Activated T-cell treated with anti-CD3 and anti-CD28 coated beads for 24 hours (primary cell): ENCODE data around the gene GDPD4.

Experiments used
- DNase-seq: peaks from one replicate; pipeline ENCODE4 v3.0.0-alpha.2; 2020; ENCODE audit warnings: low read depth

Gene GDPD4

GRCh38 chr11:77294040-77294439 lies 7.4 kb downstream of the GDPD4 start:
- DNase-seq = no peak

- DNase-seq = no peak
These were observed 11.7 kb downstream of the GDPD4 start for GRCh38 chr11:77289737-77290136.

- no peak for DNase-seq
These were observed 13.7 kb downstream of the GDPD4 start for GRCh38 chr11:77287615-77288273.

DNA sequence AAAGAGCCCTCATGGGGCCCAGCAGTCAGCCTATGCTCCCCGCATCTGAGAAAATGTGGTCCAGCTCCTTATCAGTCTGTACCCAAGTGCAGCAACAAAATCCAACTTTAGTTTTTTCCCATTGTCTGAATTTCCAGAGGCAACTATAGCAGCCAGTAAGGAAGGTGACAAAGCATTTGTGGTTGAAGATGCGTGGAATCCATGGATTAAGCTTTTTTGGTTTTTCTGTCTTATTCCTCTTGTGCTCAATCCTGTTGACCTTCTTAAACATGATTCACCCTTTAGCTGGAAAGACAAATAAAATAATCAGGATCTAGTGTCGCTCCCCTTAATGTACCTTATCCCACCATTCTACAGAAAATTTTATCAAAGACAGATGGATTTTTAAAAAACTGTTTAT lies 14.3 kb downstream of the GDPD4 start:
- DNase-seq = no peak

- no peak for DNase-seq
These were observed 16.7 kb downstream of the GDPD4 start for GRCh38 chr11:77284476-77285468.

GRCh38 chr11:77283101-77283500 lies 18.4 kb downstream of the GDPD4 start:
- DNase-seq = no peak

DNA sequence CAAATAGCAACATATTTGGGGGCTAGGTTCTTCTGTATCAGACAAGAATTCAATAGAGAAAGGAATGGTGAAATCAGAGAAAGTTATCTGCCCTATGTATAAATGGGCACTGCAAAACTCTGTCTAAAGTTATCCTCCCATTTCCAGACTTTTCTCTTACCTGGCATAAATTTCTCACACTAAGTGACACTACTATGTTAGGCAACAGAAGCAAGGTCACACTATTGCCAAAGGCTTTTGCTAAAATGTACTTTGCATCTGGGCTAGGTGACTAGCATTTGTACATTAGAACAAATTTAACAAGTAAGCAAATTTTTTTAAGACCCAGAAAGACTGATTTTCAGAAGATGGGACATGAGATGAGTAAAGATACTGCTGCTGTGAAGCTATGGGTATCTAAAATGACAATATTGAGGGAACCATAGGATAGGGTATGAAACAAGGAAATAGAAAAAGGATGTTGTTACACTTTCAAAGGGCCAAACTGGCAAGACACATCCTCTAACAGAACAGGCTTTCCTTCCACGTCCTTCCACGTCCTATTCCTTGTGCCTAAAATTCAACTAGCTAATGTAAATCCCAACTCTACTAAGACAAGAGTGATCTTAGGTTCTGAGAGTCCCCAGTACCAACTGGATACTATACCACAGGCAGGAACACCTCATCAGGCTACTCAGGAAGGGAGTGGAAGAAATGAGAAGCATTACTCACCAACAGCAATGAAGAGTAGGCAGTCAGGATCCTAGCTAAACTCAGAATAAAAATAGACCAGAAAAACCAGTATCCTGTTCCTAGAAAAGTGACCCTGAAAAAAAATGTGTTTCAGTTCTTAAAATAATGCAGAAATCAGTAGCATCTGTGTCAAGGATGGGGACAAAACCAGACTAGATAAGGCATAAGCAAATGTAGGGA lies 22.6 kb downstream of the GDPD4 start:
- DNase-seq = no peak

DNA sequence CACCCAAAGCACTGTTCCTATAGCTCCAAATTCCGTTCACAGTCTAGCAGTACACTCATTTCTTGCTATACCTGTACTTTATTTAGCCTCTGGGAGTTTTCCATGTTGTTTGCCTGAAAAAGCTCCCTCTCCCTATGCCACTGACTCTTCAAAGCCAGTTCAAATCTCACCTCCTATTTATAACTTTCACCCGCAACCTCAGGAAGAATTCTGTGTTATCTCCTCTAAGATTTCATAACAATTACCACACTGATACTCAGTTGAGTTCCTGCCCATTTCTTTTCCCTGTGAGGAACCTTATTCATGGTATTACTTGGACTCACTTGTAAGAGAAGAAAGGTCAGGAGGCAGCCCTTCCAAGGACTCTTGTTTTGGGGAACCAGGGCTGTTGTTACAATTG lies 25.2 kb downstream of the GDPD4 start:
- no peak for DNase-seq

DNA sequence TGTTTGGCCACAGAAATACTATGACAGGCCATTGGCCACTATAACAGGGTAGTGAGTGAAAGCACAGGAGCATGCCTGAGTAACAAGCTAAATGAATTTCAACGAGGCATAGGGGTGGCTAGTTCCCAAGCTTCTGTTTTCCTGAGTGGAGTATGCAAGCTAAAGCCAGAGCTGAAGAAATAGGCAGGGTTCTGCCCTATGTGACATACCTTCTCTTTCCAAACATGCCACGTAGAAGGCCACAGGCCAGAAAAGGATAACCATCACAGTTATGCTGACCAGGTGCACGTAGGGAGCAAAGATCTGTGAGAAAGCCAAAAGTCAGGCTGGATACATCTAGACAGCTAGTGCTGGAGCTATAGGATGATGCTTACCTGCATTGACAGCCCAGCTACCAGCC lies 30.6 kb downstream of the GDPD4 start:
- DNase-seq = no peak

- no peak for DNase-seq
These were observed 31.9 kb downstream of the GDPD4 start for GRCh38 chr11:77269484-77270123.

GRCh38 chr11:77267962-77268361 lies 33.5 kb downstream of the GDPD4 start:
- no peak for DNase-seq

DNA sequence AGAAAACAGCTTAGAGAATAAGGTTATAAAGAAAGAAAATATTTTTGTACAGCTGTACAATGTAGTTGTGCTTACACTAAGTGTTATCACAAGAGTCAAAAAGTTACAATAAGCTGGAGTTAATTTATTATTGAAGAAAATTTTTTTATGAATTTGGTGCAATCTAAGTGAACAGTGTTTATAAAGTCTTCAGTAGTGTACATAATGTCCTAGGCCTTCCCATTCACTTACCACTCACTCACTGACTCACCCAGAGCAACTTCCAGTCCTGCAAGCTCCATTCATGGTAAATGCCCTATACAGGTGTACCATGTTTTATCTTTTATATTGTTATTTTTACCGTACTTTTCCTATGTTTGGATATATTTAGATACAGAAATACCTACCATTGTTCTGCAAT lies 34.7 kb downstream of the GDPD4 start:
- DNase-seq = no peak

GRCh38 chr11:77262803-77263202 lies 38.7 kb downstream of the GDPD4 start:
- DNase-seq = no peak

DNA sequence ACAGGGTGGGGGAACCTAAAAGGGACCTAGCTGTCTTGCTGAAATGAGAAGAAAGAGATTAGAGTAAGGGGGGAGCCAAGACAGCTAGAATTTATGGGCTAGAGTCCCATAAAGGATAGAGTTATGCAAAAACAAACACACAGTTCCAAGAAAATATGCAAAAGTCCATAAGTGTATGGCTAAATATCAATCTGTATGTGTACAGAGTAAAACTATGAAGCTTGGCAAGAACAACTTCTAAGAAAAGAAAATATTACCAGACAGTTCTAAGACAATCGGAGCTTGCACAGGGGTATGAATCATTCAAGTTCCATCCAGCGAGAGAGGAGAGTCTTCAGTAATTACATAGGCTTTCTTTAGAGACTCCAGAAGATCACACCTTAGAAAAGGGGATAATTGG lies 41.8 kb downstream of the GDPD4 start:
- no peak for DNase-seq

DNA sequence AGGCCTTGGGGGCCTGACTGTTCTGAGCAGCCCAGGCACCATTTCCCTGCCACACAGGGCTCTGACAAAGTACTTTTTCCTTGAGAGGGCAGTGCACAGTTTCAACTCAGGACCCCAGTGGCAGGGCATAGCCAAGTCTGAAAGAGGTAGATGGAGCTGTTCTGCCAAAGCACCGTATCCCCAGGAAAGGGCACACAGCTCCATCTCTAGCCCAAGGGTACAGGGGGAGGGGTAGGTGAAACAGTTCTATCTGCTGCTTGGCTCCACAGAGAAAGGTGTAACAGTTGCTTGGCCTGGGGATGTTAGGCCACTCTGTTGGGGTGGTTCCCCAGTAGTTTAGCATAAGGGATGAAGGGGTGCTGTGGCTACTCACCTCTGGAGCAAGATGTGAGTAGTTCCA lies 47.8 kb downstream of the GDPD4 start:
- no peak for DNase-seq

DNA sequence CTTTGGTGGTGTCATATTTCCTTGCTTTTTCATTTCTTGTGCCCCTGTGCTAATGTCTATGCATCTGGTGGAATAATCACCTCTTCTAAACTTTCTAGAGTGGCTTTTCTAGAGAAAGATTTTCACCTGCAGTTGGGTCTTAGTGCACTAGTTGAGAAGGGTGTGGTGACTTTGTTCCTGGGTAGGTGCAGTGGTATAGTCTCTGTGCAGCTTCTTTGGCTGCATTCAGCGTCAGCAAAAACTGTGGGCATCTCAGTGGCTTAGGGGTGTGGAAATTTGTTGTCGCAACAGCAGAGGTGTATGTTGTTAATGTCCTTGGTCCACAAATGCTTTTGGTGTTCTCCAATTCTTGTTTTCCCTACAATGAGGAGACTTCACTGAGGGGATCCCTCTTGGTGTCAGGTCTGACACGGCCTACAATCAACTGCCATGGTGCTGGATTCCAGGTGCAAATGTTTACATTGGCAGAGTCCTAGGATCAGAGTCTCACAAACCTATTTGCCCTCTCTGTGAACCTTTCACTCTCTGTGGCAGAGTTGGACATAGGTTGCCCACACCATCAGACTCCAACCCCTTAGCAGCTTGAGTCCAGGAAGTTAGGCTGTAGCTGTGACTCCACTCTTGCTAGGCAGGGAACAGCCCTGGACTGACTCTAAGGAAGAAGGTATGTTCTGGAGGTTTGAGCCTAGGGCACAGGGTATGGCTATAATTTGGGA lies 48.8 kb downstream of the GDPD4 start:
- DNase-seq = no peak

DNA sequence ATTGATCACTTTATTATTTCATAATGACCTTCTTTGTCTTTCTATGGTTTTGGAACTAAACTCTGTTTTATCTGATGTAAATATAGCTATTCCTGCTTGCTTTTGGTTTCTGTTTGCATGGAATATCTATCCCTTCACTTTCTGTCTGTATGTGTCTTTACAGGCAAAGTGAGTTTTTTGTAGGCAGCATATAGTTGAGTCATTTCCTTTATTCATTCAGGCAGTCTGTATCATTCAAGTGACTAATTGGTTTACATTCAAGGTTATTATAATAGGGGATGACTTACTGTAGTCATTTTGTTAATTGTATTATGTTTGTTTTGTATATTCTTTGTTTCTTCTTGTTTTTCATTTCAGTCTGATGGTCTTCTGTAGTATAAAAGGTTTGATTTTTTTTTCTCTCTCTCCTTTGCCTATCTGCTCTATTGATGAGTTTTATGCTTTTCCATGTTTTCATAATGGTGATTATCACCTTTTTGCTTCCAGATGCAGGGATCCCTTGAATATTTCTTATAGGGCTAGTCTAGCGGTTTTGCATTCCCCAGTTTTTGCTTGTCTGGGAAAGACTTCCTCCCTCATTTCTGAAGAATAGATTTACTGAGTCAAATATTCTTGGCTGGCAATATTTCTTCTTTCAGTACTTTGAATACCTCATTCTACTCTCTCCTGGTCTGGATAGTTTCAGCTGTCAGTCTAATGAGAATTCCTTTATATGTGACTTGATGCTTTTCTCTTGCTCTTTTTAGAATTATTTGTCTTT lies 50.4 kb downstream of the GDPD4 start:
- no peak for DNase-seq

GRCh38 chr11:77249427-77249826 lies 52.1 kb downstream of the GDPD4 start:
- DNase-seq = no peak

- DNase-seq = no peak
These were observed 57.0 kb downstream of the GDPD4 start for GRCh38 chr11:77244277-77245027.

GRCh38 chr11:77236901-77237300 lies 64.6 kb downstream of the GDPD4 start:
- DNase-seq = no peak
